ENCODE results near the gene CHERP. TPM values are rescaled to one million over a fixed set of nuclear protein-coding genes. Genes with fewer than 3 reads are reported as not detected.

CHERP gene
- total RNA-seq, 2 experiments from 2014 or later = 47.1 to 48.2 TPM

DNA sequence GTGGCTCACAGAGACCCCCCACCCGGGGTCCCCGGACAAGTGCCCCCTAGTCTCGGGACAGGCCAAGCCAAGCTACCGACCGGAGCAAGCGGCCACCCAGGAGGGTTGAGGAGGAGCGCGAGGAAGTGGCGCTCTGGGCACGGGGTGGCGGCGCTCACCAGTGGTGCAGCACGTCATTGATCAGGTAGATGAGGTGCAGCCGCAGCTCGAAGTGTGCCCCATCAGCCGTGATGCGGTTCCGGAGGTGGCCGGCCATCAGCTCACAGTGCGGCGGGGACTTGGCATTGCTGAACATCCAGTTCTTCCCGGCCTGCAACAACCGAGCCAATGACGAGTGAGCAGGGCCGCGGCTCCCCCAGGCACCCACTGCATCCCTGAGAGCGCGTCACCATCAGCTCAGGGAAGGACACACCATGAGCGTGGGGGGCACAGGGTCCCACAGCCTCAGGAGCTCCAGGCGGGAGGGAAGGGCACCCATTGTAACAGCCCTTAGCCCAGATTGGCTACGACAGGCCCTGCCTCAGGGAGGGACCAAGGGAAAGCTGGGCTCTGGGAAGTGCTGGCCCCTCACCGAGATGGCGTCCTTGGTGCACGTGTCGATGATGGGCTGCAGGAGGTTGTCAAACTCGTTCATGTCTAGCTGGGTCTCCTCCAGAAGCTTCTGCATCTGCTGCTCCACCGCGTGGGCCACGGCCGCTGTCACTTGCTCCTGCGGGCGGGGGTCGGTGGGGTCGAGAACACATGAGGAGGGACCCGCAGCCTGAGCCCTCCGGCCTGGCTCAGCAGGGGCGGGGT is 9.6 kb downstream of the CHERP start:
- H3K4me3 Mint-ChIP-seq = no peak overlapping the region
- Histone ChIP-seq H3K27ac (ENCODE audit: low read depth in 1 of 2, low read length in 2 of 2) (no peak overlapping the region), H3K4me1 (ENCODE audit: insufficient read depth, low read length) (peaks cover 4% of the 10 kb centered on the region), H3K36me3 (ENCODE audit: insufficient read depth, low read length) (peaks cover 85% of the 10 kb centered on the region), H3K9me3 (ENCODE audit: control insufficient read depth in 1 of 2, insufficient read depth in 1 of 2, low read length in 2 of 2) (no peaks in the 10 kb centered on the region), H3K27me3 (ENCODE audit: control insufficient read depth in 1 of 2, insufficient read depth in 2 of 2, low read length in 2 of 2) (no peaks in the 10 kb centered on the region), H3K4me3 (ENCODE audit: low read length) (no peak overlapping the region)
- no peaks in the 10 kb centered on the region for H3K4me1 Mint-ChIP-seq (ENCODE audit: low read depth)
- no peak for DNase-seq
- intact Hi-C loops (cut with DNase I, micrococcal nuclease) = no loop called here
- H3K36me3 Mint-ChIP-seq (ENCODE audit: low read depth) = peaks cover 84% of the 10 kb centered on the region
- CTCF ChIA-PET = no interaction called here
- no peak overlapping the region for H3K27ac Mint-ChIP-seq
- no peak for TF ChIP-seq CTCF (IDR thresholded peaks at IDR 0.05)
- H3K27me3 Mint-ChIP-seq = no peaks in the 10 kb centered on the region
- POLR2A ChIA-PET = interaction anchor here (1.0 to 1.6 kb wide), 2 partner anchors 12 to 55 kb away, joined by 3 read pairs; no protein-coding TSS in a partner anchor
- ATAC-seq (ENCODE audit: poor library complexity) = no peak
- no peaks in the 10 kb centered on the region for H3K9me3 Mint-ChIP-seq

GRCh38 chr19:16531380-16531669 is 10.9 kb downstream of the CHERP start:
- POLR2A ChIA-PET = no interaction called here
- peaks cover 83% of the 10 kb centered on the region for H3K36me3 Mint-ChIP-seq (ENCODE audit: low read depth)

DNA sequence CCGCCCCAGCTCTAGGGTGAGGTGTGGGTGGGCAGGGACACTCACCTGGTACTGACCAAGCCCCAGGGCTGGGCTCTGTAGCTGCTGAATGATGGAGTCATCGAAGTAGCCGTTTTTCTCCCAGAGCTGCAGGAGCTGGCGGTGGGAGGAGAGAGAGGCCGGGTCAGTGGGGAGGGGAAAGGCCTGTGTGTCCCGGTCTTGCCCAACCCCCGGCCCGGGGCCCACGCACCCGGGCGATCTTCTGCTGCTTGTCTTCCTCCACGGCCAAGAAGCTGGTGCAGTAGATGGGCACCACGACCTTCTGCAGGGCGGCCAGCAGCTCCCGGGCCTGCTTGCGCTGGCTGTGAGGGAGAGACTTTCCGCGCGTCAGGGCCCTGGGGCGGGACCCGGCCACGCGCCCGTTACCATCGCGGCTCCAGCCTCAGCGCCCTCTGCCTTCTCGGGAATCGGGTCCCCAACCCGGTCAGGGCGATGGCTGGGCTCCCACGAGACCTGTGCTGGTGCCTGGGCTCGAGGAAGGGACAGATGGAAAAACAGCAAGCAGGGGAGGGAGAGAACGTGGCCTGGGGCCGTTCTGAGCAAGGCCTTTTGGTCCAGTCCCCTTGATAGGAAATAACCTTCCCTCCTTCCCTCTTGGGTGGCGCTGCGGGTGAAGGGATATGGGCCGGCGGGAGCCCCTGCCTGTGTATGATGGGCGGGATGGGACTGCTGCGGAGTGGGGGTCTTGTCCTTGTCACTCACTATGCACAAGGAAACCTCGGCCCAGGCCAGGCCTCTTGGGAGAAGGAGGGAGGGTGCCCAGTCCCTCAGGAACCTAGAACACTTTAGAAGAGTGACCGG is 11.5 kb downstream of the CHERP start:
- no peak for DNase-seq
- Histone ChIP-seq H3K4me3 (ENCODE audit: low read length) (no peak overlapping the region), H3K27ac (ENCODE audit: low read depth in 1 of 2, low read length in 2 of 2) (no peak overlapping the region), H3K36me3 (ENCODE audit: insufficient read depth, low read length) (peaks cover 93% of the 10 kb centered on the region), H3K4me1 (ENCODE audit: insufficient read depth, low read length) (no peaks in the 10 kb centered on the region), H3K9me3 (ENCODE audit: control insufficient read depth in 1 of 2, insufficient read depth in 1 of 2, low read length in 2 of 2) (no peaks in the 10 kb centered on the region), H3K27me3 (ENCODE audit: control insufficient read depth in 1 of 2, insufficient read depth in 2 of 2, low read length in 2 of 2) (no peaks in the 10 kb centered on the region)
- POLR2A ChIA-PET = no interaction called here
- no peak for ATAC-seq (ENCODE audit: poor library complexity)
- Mint-ChIP-seq H3K36me3 (ENCODE audit: low read depth) (peaks cover 83% of the 10 kb centered on the region), H3K4me1 (ENCODE audit: low read depth) (no peaks in the 10 kb centered on the region), H3K27me3 (no peaks in the 10 kb centered on the region), H3K9me3 (no peaks in the 10 kb centered on the region), H3K27ac (no peak overlapping the region), H3K4me3 (no peak overlapping the region)
- no peak for TF ChIP-seq CTCF (IDR thresholded peaks at IDR 0.05)
- intact Hi-C loops (cut with DNase I, micrococcal nuclease) = no loop called here
- CTCF ChIA-PET = no interaction called here

More at GRCh38 chr19:16531380-16531669, 10.9 kb downstream of the CHERP start:
- Mint-ChIP-seq H3K27me3 (no peaks in the 10 kb centered on the region), H3K4me3 (no peak overlapping the region), H3K9me3 (no peaks in the 10 kb centered on the region), H3K27ac (no peak overlapping the region), H3K4me1 (ENCODE audit: low read depth) (no peaks in the 10 kb centered on the region)
- TF ChIP-seq CTCF (IDR thresholded peaks at IDR 0.05) = no peak
- intact Hi-C loops (cut with DNase I, micrococcal nuclease) = no loop called here
- CTCF ChIA-PET = no interaction called here
- H3K4me3 ChIP-seq (ENCODE audit: low read length) = no peak overlapping the region
- no peak for ATAC-seq (ENCODE audit: poor library complexity)
- no peaks in the 10 kb centered on the region for H3K4me1 ChIP-seq (ENCODE audit: insufficient read depth, low read length)
- H3K27ac ChIP-seq (ENCODE audit: low read depth in 1 of 2, low read length in 2 of 2) = no peak overlapping the region
- DNase-seq = no peak
- H3K9me3 ChIP-seq (ENCODE audit: control insufficient read depth in 1 of 2, insufficient read depth in 1 of 2, low read length in 2 of 2) = no peaks in the 10 kb centered on the region
- H3K36me3 ChIP-seq (ENCODE audit: insufficient read depth, low read length) = peaks cover 93% of the 10 kb centered on the region
- no peaks in the 10 kb centered on the region for H3K27me3 ChIP-seq (ENCODE audit: control insufficient read depth in 1 of 2, insufficient read depth in 2 of 2, low read length in 2 of 2)

Measured in CD4-positive, alpha-beta T cell (primary cell).